GM19467 (cell line): Measurements from ENCODE around the gene TMEM131L.
"Not testable (repeated sequence)": the region's sequence is repeated elsewhere in the genome, so short reads cannot be mapped to it uniquely, and the experiment has no call there.

ENCODE experiments used
- ATAC-seq: cut with Tn5 transposase; IDR thresholded peaks from one replicate; pipeline ENCODE4 v1.9.1; 2021; ENCODE audit warnings: mild to moderate bottlenecking, moderate library complexity; ENCODE audit not compliant: unreplicated experiment

TMEM131L gene

GRCh38 chr4:153466081-153466948 lies at the start of gene TMEM131L:
Gene TMEM131L, plus strand, starts transcription at chr4:153466360. Its CDS starts 38 bp downstream, at chr4:153466398.
- peak; percentile 33 for ATAC-seq

- not testable (repeated sequence) for ATAC-seq
These were observed 49.7 kb upstream of the TMEM131L start for GRCh38 chr4:153416456-153416855.

- ATAC-seq, result no peak
These were observed 48.0 kb upstream of the TMEM131L start for GRCh38 chr4:153418121-153418520.

GRCh38 chr4:153418558-153418957 lies 47.6 kb upstream of the TMEM131L start:
- ATAC-seq, result no peak

- no peak for ATAC-seq
These were observed 47.1 kb upstream of the TMEM131L start for GRCh38 chr4:153419029-153419428.

DNA sequence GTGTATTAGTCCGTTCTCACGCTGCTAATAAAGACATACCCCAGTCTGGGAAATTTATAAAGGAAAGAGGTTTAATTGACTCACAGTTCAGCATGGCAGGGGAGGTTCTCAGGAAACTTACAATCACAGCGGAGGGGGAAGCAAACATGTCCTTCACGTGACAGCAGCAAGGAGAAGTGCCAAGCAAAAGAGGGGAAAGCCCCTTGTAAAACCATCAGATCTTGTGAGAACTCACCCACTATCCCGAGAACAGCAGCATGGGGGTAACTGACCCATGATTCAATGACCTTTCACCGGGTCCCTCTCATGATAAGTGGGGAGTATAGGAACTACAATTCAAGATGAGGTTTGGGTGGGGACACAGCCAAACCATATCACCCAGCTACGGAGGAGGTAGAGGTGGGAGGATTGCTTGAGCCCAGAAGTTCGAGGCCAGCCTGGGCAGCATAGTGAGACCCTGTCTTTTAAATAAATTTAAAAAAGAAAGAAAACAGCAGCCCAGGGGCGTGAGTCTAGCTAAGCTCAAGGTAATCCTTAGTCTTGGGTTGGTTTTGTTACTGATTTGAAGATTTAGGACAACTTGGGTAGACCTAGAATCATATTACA lies 46.4 kb upstream of the TMEM131L start:
- ATAC-seq, result no peak

GRCh38 chr4:153420361-153420760 lies 45.8 kb upstream of the TMEM131L start:
- ATAC-seq, result no peak

- peak; percentile 44 for ATAC-seq
These were observed 44.2 kb upstream of the TMEM131L start for GRCh38 chr4:153421941-153422340.

GRCh38 chr4:153426207-153426885 lies 39.8 kb upstream of the TMEM131L start:
- ATAC-seq, result peak; percentile 53

GRCh38 chr4:153427363-153428071 lies 38.6 kb upstream of the TMEM131L start:
- ATAC-seq, result no peak

DNA sequence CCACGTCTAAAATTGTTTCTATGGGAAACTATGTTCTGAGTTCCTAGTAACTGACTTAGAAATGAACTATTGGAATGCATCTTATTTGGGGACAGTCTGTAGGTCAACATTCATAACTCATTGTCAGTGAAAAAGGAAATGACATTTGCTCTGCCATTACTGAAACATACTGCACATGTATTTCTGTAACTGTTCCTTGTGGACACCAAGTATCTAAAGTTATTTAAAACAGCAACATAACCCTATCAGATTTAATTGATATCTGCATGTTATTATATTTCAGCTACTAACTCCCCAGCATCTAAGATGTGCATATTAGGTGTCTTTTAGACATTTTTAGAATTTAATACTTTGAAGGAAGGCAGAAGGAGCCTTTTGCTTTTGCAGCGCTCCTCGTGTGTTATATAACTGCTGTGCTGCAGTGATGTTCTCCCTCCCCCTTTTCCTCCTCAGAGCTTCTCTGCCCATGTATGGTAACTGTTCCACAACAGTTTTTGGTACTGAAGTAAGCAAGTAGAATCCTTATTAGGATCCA lies 37.2 kb upstream of the TMEM131L start:
- ATAC-seq, result no peak

GRCh38 chr4:153432965-153433753 lies 33.0 kb upstream of the TMEM131L start:
- peak; percentile 89 for ATAC-seq

GRCh38 chr4:153433754-153434105 lies 32.4 kb upstream of the TMEM131L start:
- no peak for ATAC-seq

DNA sequence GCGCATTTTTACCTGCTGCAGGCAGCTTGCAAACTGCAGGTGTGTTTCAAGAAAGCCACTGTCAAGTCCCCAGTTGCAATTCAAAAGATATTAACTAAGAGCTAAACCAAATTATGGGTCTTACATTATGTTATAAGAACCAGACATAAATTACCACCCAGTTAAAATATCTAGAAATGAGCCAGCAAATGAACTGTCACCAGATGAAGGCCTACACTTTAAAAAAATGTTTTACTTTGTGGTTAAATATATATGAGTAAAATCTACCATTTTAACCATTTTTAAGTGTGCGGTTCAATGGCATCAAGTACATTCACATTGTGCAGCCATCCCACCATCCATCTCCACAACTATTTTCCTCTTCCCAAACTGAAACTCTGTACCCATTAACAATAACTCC lies 32.0 kb upstream of the TMEM131L start:
- no peak for ATAC-seq

DNA sequence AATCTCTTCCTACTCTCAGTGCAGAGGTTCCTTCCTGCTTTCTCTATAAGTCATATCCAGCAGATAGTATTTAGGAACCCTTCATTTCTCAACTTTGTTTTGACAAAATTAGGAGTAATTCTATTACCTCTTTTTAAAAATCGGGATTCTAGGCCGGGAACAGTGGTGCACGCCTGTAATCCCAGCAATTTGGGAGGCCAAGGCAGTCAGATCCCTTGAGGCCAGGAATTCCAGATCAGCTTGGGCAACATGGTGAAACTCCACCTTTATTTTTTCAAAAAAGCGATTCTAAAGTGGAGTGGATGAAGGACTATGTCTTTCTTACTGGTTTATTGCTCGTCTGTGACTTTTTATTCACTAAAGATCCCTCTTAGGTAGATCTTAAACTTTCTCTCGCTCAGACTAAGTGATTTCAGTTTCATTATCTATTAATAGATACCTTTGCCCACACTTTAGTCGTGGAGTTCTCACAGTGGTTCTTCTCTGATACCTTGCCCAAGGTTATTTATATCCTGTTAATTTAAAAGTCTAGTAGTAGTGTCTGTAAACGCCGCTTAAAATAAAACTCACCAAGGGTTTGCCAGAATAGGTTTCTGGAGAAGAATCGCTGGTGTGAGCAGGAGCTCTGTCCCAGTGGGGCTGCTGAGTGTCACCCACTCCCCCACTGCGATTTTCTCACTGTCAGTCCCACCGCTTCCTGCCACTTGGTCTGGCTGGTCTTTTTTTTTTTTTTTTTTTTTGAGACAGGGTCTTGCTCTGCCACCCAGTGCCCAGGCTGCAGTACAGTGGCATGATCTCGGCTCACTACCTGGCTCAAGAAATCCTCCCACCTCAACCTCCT lies 27.0 kb upstream of the TMEM131L start:
- ATAC-seq, result peak; percentile 55

DNA sequence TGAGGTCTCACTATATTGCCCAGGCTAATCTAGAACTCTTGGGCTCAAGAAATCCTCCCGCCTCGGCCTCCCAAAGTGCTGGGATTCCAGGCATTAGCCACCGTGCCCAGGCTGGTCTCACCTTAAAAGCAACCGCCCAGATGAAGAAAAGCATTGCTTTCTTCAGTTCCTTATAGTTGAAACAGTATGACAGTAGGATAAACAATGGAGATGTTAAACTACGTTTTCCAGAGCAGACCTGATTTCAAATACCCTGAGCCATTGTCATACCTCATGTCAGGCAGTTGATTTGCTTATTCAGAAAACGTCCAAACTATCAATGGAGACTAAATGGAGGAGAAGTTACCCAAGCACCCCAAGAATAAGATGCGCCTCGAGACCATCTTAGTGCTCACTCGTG lies 26.3 kb upstream of the TMEM131L start:
- ATAC-seq, result no peak

DNA sequence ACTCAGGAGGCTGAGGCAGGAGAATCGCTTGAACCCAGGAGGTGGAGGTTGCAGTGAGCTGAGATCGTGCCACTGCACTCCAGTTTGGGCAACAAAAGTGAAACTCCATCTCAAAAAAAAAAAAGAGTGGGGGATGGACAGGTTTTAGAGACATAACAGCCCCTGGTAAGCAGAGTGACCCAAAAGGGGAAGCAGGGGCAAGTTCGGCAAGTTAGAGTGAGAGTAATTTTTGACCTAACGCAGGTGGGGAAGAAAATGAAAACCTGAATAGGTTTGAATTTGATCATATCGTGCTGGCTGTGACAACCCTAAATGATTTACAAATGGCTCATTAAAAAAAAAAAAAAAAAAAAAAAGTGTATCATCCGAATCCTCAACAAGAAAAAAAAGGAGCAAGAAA lies 25.7 kb upstream of the TMEM131L start:
- no peak for ATAC-seq

DNA sequence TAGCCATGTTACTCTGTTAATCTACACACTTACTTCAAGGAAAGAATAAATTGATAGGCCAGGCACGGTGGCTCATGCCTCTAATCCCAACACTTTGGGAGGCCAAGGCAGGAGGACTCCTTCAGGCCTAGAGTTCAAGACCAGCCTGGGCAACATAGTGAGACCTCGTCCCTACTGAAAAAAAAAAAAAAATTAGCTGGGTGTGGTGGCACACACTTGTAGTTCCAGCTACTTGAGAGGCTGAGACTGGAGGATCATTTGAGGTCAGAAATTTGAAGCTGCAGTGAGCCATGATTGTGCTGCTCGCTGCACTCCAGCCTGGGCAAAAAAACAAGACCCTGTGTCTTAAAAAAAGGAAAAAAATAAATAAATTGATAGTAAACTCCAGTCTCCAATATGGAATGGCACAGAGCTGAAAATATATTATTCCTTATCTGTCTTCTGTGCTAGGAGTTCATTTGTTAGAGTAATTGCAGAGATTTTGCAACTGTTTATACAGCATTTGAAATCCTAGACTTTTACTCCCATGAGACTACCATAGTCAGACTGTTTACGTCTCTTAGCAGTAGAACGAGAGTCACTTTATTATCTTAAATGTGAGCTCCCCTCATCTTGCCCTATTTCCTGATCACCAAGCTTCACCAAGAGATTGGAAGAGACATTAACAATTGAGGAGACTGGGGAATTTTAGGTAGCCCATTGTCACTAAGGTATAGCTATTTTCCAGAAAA lies 18.8 kb upstream of the TMEM131L start:
- ATAC-seq, result no peak
